GM18499 (cell line): ENCODE measurements around the gene CENPP.

Source experiments
- ATAC-seq: cut with Tn5 transposase; IDR thresholded peaks from one replicate; pipeline ENCODE4 v1.9.1; 2021; ENCODE audit warnings: moderate number of reproducible peaks; ENCODE audit not compliant: insufficient read depth, unreplicated experiment

Gene CENPP

GRCh38 chr9:92644278-92644677 is 318.5 kb downstream of the CENPP start:
- ATAC-seq, result no peak

GRCh38 chr9:92645041-92645440 is 319.3 kb downstream of the CENPP start:
- ATAC-seq, result no peak

GRCh38 chr9:92647671-92648473 is 322.1 kb downstream of the CENPP start:
- ATAC-seq, result no peak

GRCh38 chr9:92648474-92648971 is 322.8 kb downstream of the CENPP start:
- ATAC-seq, result no peak

GRCh38 chr9:92649007-92649406 is 323.3 kb downstream of the CENPP start:
- no peak for ATAC-seq

- no peak for ATAC-seq
Observed at GRCh38 chr9:92650296-92650695, 324.5 kb downstream of the CENPP start.

- ATAC-seq, result no peak
Observed at GRCh38 chr9:92650839-92651621, 325.3 kb downstream of the CENPP start.

GRCh38 chr9:92652461-92652860 is 326.7 kb downstream of the CENPP start:
- ATAC-seq, result no peak

GRCh38 chr9:92654481-92655301 is 328.9 kb downstream of the CENPP start:
- ATAC-seq, result no peak

- no peak for ATAC-seq
Observed at GRCh38 chr9:92655366-92655765, 329.6 kb downstream of the CENPP start.

- ATAC-seq, result no peak
Observed at GRCh38 chr9:92655896-92656536, 330.3 kb downstream of the CENPP start.

- no peak for ATAC-seq
Observed at GRCh38 chr9:92656537-92656925, 330.8 kb downstream of the CENPP start.

GRCh38 chr9:92657296-92658094 is 331.7 kb downstream of the CENPP start:
- ATAC-seq, result no peak

GRCh38 chr9:92658176-92658575 is 332.4 kb downstream of the CENPP start:
- ATAC-seq, result no peak

- ATAC-seq, result no peak
Observed at GRCh38 chr9:92658611-92659010, 332.9 kb downstream of the CENPP start.

- ATAC-seq, result no peak
Observed at GRCh38 chr9:92659601-92660000, 333.8 kb downstream of the CENPP start.

- no peak for ATAC-seq
Observed at GRCh38 chr9:92660266-92660665, 334.5 kb downstream of the CENPP start.

- ATAC-seq, result no peak
Observed at GRCh38 chr9:92661127-92661526, 335.4 kb downstream of the CENPP start.

- no peak for ATAC-seq
Observed at GRCh38 chr9:92661743-92662142, 336.0 kb downstream of the CENPP start.
